Smooth muscle cell (in vitro differentiated cells): ENCODE measurements around the gene PHRF1. TPM values are rescaled to one million over a fixed set of nuclear protein-coding genes. Genes with fewer than 3 reads are reported as not detected.

Experiments used
- DNase-seq: peaks from one replicate; lab custom pipeline; 2025; ENCODE audit not compliant: unreplicated experiment; lab: John Stamatoyannopoulos, UW
- H2AFZ ChIP-seq: fragments of 200-600 bp; sonication (generic); 2 replicates; pipeline ENCODE4 v1.6.0; 2016; ENCODE audit warnings: antibody characterized with exemption, low read depth, mild to moderate bottlenecking
- H3F3A ChIP-seq: fragments of 200-600 bp; sonication (generic); 2 replicates; pipeline ENCODE4 v1.6.0; 2017; ENCODE audit warnings: antibody characterized with exemption, low read depth
- H3K27ac ChIP-seq: fragments of 200-600 bp; sonication (generic); 2 replicates; pipeline ENCODE4 v1.5.1; 2016; ENCODE audit warnings: low read depth, mild to moderate bottlenecking
- H3K27me3 ChIP-seq: fragments of 200-600 bp; sonication (generic); 2 replicates; pipeline ENCODE4 v1.6.1; 2016; ENCODE audit warnings: low read depth, mild to moderate bottlenecking
- H3K36me3 ChIP-seq: fragments of 200-600 bp; sonication (generic); 2 replicates; pipeline ENCODE4 v1.5.1; 2016; ENCODE audit warnings: low read depth
- H3K4me1 ChIP-seq: fragments of 200-600 bp; sonication (generic); 2 replicates; pipeline ENCODE4 v1.5.1; 2016; ENCODE audit warnings: low read depth
- H3K4me2 ChIP-seq: fragments of 200-600 bp; sonication (generic); 2 replicates; pipeline ENCODE4 v1.6.0; 2016; ENCODE audit warnings: mild to moderate bottlenecking
- H3K4me3 ChIP-seq: fragments of 200-600 bp; sonication (generic); 2 replicates; pipeline ENCODE4 v1.5.1; 2016; ENCODE audit warnings: mild to moderate bottlenecking
- H3K79me2 ChIP-seq: fragments of 200-600 bp; sonication (generic); 2 replicates; pipeline ENCODE4 v1.6.0; 2016; ENCODE audit warnings: low read depth, mild to moderate bottlenecking
- H3K9ac ChIP-seq: fragments of 200-600 bp; sonication (generic); 2 replicates; pipeline ENCODE4 v1.6.0; 2016; ENCODE audit warnings: low read depth
- H3K9me3 ChIP-seq: fragments of 200-600 bp; sonication (generic); replicated peaks from 2 replicates; pipeline ENCODE4 v1.5.1; 2016; ENCODE audit warnings: low read depth
- H4K20me1 ChIP-seq: fragments of 200-600 bp; sonication (generic); 2 replicates; pipeline ENCODE4 v1.6.0; 2016; ENCODE audit warnings: low read depth
- CTCF ChIP-seq: fragments of 200-600 bp; sonication (generic); IDR thresholded peaks from 2 replicates; pipeline ENCODE4 v1.5.1; 2017; ENCODE audit warnings: borderline replicate concordance, mild to moderate bottlenecking, antibody characterized with exemption; ENCODE audit not compliant: insufficient read depth, poor library complexity, severe bottlenecking
- WGBS: methylation state at CpG from one replicate; pipeline ENCODE4 v1.1.7; 2016; ENCODE audit warnings: low lambda C conversion rate; 5-methylcytosine and 5-hydroxymethylcytosine counted together
- polyA plus RNA-seq: library from polyadenylated mRNA; unstranded; fragments of >200 nt; fragmentation: Nextera tagmentation; extraction: Ambion mirVana; gene quantifications from 2 replicates; pipeline ENCODE4 v1.2.1, GENCODE V29; 2016
- total RNA-seq: library from RNA; depleted of rRNA; stranded (reverse); fragments of >200 nt; gene quantifications from 2 replicates; pipeline ENCODE4 v1.2.3, GENCODE V29; 2014

Gene PHRF1
- total and polyA plus RNA-seq, 2 experiments from 2014 or later = 11.6 to 20.2 TPM

- peaks cover 8% of the 10 kb centered on the region for H3K4me1 ChIP-seq
- TF ChIP-seq CTCF = no peak
- peak overlapping the region; percentile 82 for H3K4me3 ChIP-seq
- H3K36me3 ChIP-seq = no peaks in the 10 kb centered on the region
- peaks cover 4% of the 10 kb centered on the region for H3F3A ChIP-seq
- no peak overlapping the region for H3K9ac ChIP-seq
- peak overlapping the region; percentile 37 for H2AFZ ChIP-seq
- H4K20me1 ChIP-seq = peaks cover 40% of the 10 kb centered on the region
- DNase-seq = no peak
- no peak overlapping the region for H3K27ac ChIP-seq
- WGBS = 7% methylated on average over 64 of the region's 67 CpGs
- no peaks in the 10 kb centered on the region for H3K9me3 ChIP-seq
- H3K4me2 ChIP-seq = peak overlapping the region; percentile 98
- H3K79me2 ChIP-seq = no peaks in the 10 kb centered on the region
- peaks cover 27% of the 10 kb centered on the region for H3K27me3 ChIP-seq
Measured at GRCh38 chr11:561148-562003, 14.9 kb upstream of the PHRF1 start.

DNA sequence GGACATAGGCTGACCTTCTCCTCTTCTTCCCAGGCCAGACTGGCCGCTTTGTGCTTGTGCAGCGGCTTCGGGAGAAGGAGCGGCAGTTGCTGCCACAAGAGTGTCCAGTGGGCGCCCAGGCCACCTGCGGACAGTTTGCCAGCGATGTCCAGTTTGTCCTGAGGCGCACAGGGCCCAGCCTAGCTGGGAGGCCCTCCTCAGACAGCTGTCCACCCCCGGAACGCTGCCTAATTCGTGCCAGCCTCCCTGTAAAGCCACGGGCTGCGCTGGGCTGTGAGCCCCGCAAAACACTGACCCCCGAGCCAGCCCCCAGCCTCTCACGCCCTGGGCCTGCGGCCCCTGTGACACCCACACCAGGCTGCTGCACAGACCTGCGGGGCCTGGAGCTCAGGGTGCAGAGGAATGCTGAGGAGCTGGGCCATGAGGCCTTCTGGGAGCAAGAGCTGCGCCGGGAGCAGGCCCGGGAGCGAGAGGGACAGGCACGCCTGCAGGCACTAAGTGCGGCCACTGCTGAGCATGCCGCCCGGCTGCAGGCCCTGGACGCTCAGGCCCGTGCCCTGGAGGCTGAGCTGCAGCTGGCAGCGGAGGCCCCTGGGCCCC lies 14.1 kb upstream of the PHRF1 start:
- H3K9ac ChIP-seq = no peak overlapping the region
- H3F3A ChIP-seq = peaks cover 9% of the 10 kb centered on the region
- peak overlapping the region; percentile 98 for H3K4me2 ChIP-seq
- peaks cover 10% of the 10 kb centered on the region for H3K4me1 ChIP-seq
- H3K36me3 ChIP-seq = no peaks in the 10 kb centered on the region
- peaks cover 6% of the 10 kb centered on the region for H3K79me2 ChIP-seq
- peak overlapping the region; percentile 82 for H3K4me3 ChIP-seq
- H3K27ac ChIP-seq = no peak overlapping the region
- no peak overlapping the region for H2AFZ ChIP-seq
- no peak for TF ChIP-seq CTCF
- H4K20me1 ChIP-seq = peaks cover 48% of the 10 kb centered on the region
- peaks cover 20% of the 10 kb centered on the region for H3K27me3 ChIP-seq
- DNase-seq = no peak
- WGBS = 95% methylated on average over 25 of the region's 29 CpGs
- H3K9me3 ChIP-seq = no peaks in the 10 kb centered on the region

DNA sequence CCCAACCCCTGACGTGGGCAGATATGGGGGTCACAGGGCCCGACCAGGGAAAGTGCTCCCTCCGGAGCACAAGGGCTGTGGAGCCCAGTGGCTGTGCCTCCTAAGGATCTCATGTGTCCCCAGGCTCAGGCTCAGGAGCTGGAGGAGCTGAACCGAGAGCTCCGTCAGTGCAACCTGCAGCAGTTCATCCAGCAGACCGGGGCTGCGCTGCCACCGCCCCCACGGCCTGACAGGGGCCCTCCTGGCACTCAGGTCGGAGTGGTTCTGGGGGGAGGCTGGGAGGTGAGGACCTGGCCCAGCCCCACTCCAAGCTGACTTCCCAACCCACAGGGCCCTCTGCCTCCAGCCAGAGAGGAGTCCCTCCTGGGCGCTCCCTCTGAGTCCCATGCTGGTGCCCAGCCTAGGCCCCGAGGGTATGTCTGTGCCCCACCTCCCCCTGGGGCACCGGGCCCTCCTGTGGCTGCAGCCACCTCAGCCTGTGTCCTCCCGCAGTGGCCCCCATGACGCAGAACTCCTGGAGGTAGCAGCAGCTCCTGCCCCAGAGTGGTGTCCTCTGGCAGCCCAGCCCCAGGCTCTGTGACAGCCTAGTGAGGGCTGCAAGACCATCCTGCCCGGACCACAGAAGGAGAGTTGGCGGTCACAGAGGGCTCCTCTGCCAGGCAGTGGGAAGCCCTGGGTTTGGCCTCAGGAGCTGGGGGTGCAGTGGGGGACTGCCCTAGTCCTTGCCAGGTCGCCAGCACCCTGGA lies 13.0 kb upstream of the PHRF1 start:
- peaks cover 9% of the 10 kb centered on the region for H3K27me3 ChIP-seq
- H2AFZ ChIP-seq = no peak overlapping the region
- peak overlapping the region; percentile 24 for H3K27ac ChIP-seq
- H3K4me1 ChIP-seq = peaks cover 10% of the 10 kb centered on the region
- WGBS = 95% methylated on average over 18 of the region's 18 CpGs
- peaks cover 16% of the 10 kb centered on the region for H3K79me2 ChIP-seq
- no peak overlapping the region for H3K4me3 ChIP-seq
- H3K36me3 ChIP-seq = no peaks in the 10 kb centered on the region
- DNase-seq = no peak
- H3F3A ChIP-seq = peaks cover 9% of the 10 kb centered on the region
- no peaks in the 10 kb centered on the region for H3K9me3 ChIP-seq
- H3K4me2 ChIP-seq = no peak overlapping the region
- H3K9ac ChIP-seq = no peak overlapping the region
- H4K20me1 ChIP-seq = peaks cover 56% of the 10 kb centered on the region
- TF ChIP-seq CTCF = no peak
